K562 (cell line): ENCODE measurements around the gene FANCC.

Source experiments
- CBX1 ChIP-seq: sonication (generic); IDR thresholded peaks from 2 replicates; pipeline ENCODE4 v1.6.1; 2016; ENCODE audit warnings: antibody characterized with exemption, low read depth, mild to moderate bottlenecking
- GATA2 ChIP-seq: sonication (generic); formaldehyde crosslinking; IDR thresholded peaks from 2 replicates; pipeline ENCODE4 v1.4.0; 2020; ENCODE audit warnings: mild to moderate bottlenecking, missing genetic modification reagents
- KDM1A ChIP-seq, 2 experiments: fragments of 450-650 bp; IDR thresholded peaks; 2 replicates each; pipeline ENCODE4 v1.6.1; 2016; ENCODE audit warnings: mild to moderate bottlenecking in 2 of 2
- MAZ ChIP-seq, 2 experiments: fragments of 450-650 bp in 1 of 2; sonication (generic) in 1 of 2; formaldehyde crosslinking; IDR thresholded peaks in 1 of 2; conservative IDR thresholded peaks in 1 of 2; 2 replicates each; pipeline versions ENCODE4 v1.4.0 to v1.5.0; 2020; ENCODE audit warnings: mild to moderate bottlenecking in 1 of 2, missing genetic modification reagents in 1 of 2
- MEF2D ChIP-seq: conservative IDR thresholded peaks from 2 replicates; pipeline ENCODE4 v1.6.1; 2016; ENCODE audit warnings: low read depth, missing genetic modification characterization, missing compliant biosample characterization
- POLR2AphosphoS5 ChIP-seq: IDR thresholded peaks from 2 replicates; pipeline ENCODE4 v1.6.1; 2011; ENCODE audit warnings: mild to moderate bottlenecking, low read depth, low read length, moderate library complexity; ENCODE audit not compliant: control insufficient read depth, insufficient read depth
- RFX5 ChIP-seq: IDR thresholded peaks from 2 replicates; pipeline ENCODE4 v1.6.1; 2011; ENCODE audit warnings: low read depth, mild to moderate bottlenecking, improper control_type of control experiment, low read length
- SMAD3 ChIP-seq: fragments of 450-650 bp; formaldehyde crosslinking; conservative IDR thresholded peaks from 2 replicates; pipeline ENCODE4 v1.4.0; 2020; ENCODE audit warnings: mild to moderate bottlenecking
- ZNF143 ChIP-seq: sonication (generic); formaldehyde crosslinking; IDR thresholded peaks from 2 replicates; pipeline ENCODE4 v1.9.0; 2022; ENCODE audit warnings: mild to moderate bottlenecking, missing genetic modification reagents
- ZNF253 ChIP-seq: fragments of 250-450 bp; sonication (Bioruptor Pico); conservative IDR thresholded peaks from 2 replicates; pipeline ENCODE4 v1.6.1; 2021; ENCODE audit warnings: mild to moderate bottlenecking
- ZNF282 ChIP-seq: sonication (generic); formaldehyde crosslinking; IDR thresholded peaks from 2 replicates; pipeline ENCODE4 v1.8.1; 2023; ENCODE audit warnings: missing genetic modification reagents
- TF ChIP-seq, protein P1 (sequence below), 3 experiments: IDR thresholded peaks in 2 of 3; conservative IDR thresholded peaks in 1 of 3; 2 replicates each; pipeline ENCODE4 v1.5.1; 2011 to 2012; ENCODE audit warnings: low read length in 3 of 3, mild to moderate bottlenecking in 3 of 3, control low read depth in 2 of 3, improper control_type of control experiment in 1 of 3, inconsistent platforms in 1 of 3, low read depth in 1 of 3, mixed read lengths in 1 of 3, moderate library complexity in 1 of 3; ENCODE audit not compliant: insufficient read depth in 2 of 3

DNA sequence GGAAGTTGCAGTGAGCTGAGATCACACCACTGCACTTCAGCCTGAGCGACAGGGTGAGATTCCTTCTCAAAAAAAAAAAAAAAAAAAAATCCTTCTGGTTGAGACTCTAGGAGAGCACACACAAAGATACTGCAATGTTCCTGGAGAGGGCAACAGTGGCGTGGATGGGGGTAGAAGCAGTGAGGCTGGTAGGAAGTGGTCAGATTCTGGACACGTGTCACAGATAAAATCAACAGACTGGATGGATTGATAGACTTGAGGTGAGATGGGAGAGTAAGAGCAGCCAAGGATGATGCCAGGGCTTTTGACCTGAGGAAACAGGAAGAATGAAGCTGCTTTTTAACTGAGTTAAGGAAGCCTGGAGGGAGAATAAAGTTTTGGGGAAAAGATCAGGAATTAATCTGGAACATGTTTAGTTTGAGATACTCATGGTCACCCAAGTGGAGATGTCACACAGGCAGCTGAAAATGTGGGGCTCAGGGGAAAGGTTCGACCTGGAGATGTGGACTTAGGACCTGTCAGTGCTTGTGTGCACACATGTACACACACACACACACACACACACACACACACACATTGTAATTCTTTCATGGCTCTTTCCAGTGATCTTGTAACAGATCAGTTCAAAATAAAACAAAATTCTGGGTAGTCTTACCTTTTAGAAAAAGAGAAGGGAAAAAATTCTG is 88.1 kb downstream of the FANCC start:
- TF ChIP-seq CBX1 (no peak), SMAD3 (no peak), MAZ (CRISPR knock-in tag; conservative IDR thresholded peaks at IDR 0.05 in 1 of 2, IDR thresholded peaks at IDR 0.05 in 1 of 2) (no peak), ZNF253 (CRISPR knock-in tag) (no peak), ZNF143 (CRISPR knock-in tag) (no peak), RFX5 (no peak), KDM1A (IDR thresholded peaks at IDR 0.05) (no peak), POLR2AphosphoS5 (no peak), MEF2D (tag) (no peak), ZNF282 (CRISPR knock-in tag) (no peak), GATA2 (no peak)
- TF ChIP-seq, protein P1, sequence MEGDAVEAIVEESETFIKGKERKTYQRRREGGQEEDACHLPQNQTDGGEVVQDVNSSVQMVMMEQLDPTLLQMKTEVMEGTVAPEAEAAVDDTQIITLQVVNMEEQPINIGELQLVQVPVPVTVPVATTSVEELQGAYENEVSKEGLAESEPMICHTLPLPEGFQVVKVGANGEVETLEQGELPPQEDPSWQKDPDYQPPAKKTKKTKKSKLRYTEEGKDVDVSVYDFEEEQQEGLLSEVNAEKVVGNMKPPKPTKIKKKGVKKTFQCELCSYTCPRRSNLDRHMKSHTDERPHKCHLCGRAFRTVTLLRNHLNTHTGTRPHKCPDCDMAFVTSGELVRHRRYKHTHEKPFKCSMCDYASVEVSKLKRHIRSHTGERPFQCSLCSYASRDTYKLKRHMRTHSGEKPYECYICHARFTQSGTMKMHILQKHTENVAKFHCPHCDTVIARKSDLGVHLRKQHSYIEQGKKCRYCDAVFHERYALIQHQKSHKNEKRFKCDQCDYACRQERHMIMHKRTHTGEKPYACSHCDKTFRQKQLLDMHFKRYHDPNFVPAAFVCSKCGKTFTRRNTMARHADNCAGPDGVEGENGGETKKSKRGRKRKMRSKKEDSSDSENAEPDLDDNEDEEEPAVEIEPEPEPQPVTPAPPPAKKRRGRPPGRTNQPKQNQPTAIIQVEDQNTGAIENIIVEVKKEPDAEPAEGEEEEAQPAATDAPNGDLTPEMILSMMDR (IDR thresholded peaks at IDR 0.05 in 2 of 3, conservative IDR thresholded peaks at IDR 0.05 in 1 of 3; ENCODE audit: insufficient read depth in 2 of 3, low read depth in 1 of 3, low read length in 3 of 3) = no peak
